ENCODE measurements around the gene PTPN13.
"Not testable (repeated sequence)": the region's sequence is repeated elsewhere in the genome, so short reads cannot be mapped to it uniquely, and the experiment has no call there.

The PTPN13 gene

GRCh38 chr4:86685401-86685800 is 91.3 kb downstream of the PTPN13 start:
- no peak for DNase-seq (ENCODE audit: low read depth, low spot score)
- H3K4me3 ChIP-seq (ENCODE audit: low read length) = no peak overlapping the region

GRCh38 chr4:86686741-86687140 is 92.6 kb downstream of the PTPN13 start:
- H3K4me3 ChIP-seq (ENCODE audit: low read length) = no peak overlapping the region
- DNase-seq (ENCODE audit: low read depth, low spot score) = no peak

GRCh38 chr4:86688026-86688425 is 93.9 kb downstream of the PTPN13 start:
- DNase-seq (ENCODE audit: low read depth, low spot score) = no peak
- no peak overlapping the region for H3K4me3 ChIP-seq (ENCODE audit: low read length)

GRCh38 chr4:86704601-86705000 is 110.5 kb downstream of the PTPN13 start:
- DNase-seq (ENCODE audit: low read depth, low spot score) = no peak
- H3K4me3 ChIP-seq (ENCODE audit: low read length) = no peak overlapping the region

DNA sequence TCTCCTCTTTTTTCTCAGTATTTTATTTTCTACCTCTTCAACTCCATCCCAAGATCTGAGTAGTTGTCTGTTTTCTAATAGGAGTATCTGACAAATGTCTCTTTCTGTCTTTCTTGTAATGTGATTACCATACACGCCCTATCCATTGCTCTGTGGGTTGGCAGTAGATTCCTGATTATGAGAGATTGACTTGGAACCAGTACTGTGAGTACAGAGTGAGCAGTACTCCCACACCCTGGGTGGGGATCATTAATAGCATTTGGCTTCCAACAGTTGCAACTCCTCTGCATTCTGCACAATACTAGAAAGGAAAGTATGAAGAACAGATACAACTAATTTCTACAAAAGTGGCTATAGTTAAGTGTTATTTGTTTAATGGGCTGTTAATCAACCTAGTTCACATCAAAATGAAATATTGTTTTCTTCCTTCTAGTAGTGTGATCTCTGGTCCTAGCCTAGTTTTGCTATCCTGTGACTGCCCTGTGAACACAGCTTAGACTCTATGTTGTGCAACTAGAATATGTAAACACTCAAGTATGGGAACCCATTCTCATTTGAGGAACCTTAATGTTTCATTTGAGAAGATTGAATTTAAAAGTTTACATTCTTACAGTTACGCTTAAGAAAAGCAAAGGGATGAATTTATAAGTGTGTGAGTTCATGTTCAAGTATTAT is 112.9 kb downstream of the PTPN13 start:
- H3K4me3 ChIP-seq (ENCODE audit: low read length) = no peak overlapping the region
- DNase-seq (ENCODE audit: low read depth, low spot score) = no peak

- DNase-seq (ENCODE audit: low read depth, low spot score) = no peak
- no peak overlapping the region for H3K4me3 ChIP-seq (ENCODE audit: low read length)
Observed at GRCh38 chr4:86717651-86718050, 123.5 kb downstream of the PTPN13 start.

DNA sequence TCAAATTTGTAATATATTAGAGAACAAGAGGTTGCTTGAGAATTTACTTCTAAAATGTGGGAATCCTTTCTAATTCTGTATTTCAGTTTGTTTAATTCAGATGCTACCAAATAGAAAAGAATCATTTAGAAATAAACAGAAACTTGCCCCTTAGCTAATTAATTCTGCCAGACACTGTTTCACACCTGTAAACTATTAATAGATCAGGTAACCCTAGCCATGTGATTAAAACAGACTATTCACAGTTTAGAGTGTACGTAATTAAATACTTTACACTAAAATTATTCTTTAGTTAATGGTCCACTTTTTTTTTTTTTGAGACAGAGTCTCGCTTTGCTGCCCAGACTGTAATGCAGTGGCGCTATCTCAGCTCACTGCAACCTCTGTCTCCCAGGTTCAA is 124.0 kb downstream of the PTPN13 start:
- no peak overlapping the region for H3K4me3 ChIP-seq (ENCODE audit: low read length)
- no peak for DNase-seq (ENCODE audit: low read depth, low spot score)

DNA sequence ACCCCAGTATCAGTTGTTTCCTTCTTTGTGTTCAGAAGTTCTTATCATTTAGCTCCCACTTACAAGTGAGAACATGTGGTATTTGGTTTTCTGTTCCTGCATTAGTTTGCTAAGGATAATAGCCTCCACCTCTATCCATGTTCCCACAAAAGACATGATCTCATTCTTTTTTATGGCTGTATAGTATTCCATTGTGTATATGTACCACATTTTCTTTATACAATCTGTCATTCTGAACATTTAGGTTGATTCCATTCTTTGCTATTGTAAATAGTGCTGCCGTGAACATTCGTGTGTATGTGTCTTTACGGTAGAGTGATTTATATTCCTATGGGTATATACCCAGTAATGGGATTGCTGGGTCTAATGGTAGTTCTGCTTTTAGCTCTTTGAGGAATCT is 125.0 kb downstream of the PTPN13 start:
- not testable (repeated sequence) for DNase-seq (ENCODE audit: low read depth, low spot score)

GRCh38 chr4:86720508-86721068 is 126.5 kb downstream of the PTPN13 start:
- no peak overlapping the region for H3K4me3 ChIP-seq (ENCODE audit: low read length)
- DNase-seq (ENCODE audit: low read depth, low spot score) = no peak

More for the DNA sequence above, 125.0 kb downstream of the PTPN13 start:
- not testable (repeated sequence) for H3K4me3 ChIP-seq (ENCODE audit: low read length)

DNA sequence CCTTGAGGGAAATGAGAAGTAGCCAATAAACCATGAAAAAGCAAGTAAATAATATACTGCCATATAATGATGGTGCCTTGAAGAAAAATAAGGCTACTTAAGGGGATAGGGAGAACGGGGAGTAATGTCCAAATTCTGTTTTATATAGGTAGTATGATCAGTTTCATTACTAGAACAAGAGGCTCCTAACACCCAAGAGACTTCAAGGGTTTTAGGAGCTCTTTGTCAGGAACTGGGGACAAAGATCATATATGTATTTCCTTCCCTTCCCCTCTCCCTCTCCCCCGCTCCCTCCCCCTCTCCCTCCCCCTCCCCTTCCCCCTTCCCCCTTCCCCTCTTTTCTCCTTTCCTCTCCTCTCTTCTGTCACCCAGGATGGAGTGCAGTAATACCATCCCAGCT is 127.3 kb downstream of the PTPN13 start:
- no peak for DNase-seq (ENCODE audit: low read depth, low spot score)

GRCh38 chr4:86730310-86730709 is 136.2 kb downstream of the PTPN13 start:
- peak; percentile 6 for DNase-seq (ENCODE audit: low read depth, low spot score)
- no peak overlapping the region for H3K4me3 ChIP-seq (ENCODE audit: low read length)

More for the DNA sequence above, 127.3 kb downstream of the PTPN13 start:
- H3K4me3 ChIP-seq (ENCODE audit: low read length) = no peak overlapping the region

- no peak for DNase-seq (ENCODE audit: low read depth, low spot score)
- no peak overlapping the region for H3K4me3 ChIP-seq (ENCODE audit: low read length)
Observed at GRCh38 chr4:86737244-86737643, 143.1 kb downstream of the PTPN13 start.

DNA sequence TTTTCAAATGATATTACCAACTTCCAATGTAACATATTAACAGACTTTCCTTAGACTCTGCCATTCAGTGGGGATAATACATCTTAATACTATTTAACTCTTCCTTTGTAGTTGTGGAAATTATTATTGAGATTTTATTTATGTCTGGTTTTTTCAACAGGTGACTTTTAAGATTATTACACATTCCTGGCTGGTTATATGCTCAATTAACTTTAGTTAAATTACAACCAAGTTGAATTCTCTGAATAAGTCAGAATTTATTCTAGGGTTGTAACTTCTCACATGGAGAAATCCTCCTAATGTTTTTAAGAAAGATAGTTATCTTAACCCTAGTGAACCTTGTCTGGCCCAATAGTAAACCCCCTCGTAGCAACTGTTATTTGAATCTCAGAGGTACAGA is 147.7 kb downstream of the PTPN13 start:
- DNase-seq (ENCODE audit: low read depth, low spot score) = no peak
- H3K4me3 ChIP-seq (ENCODE audit: low read length) = no peak overlapping the region

- DNase-seq (ENCODE audit: low read depth, low spot score) = no peak
- no peak overlapping the region for H3K4me3 ChIP-seq (ENCODE audit: low read length)
Observed at GRCh38 chr4:86744570-86744969, 150.5 kb downstream of the PTPN13 start.

- H3K4me3 ChIP-seq (ENCODE audit: low read length) = no peak overlapping the region
- DNase-seq (ENCODE audit: low read depth, low spot score) = no peak
Observed at GRCh38 chr4:86749121-86749520, 155.0 kb downstream of the PTPN13 start.

GRCh38 chr4:86755388-86755787 is 161.3 kb downstream of the PTPN13 start:
- no peak overlapping the region for H3K4me3 ChIP-seq (ENCODE audit: low read length)
- no peak for DNase-seq (ENCODE audit: low read depth, low spot score)

DNA sequence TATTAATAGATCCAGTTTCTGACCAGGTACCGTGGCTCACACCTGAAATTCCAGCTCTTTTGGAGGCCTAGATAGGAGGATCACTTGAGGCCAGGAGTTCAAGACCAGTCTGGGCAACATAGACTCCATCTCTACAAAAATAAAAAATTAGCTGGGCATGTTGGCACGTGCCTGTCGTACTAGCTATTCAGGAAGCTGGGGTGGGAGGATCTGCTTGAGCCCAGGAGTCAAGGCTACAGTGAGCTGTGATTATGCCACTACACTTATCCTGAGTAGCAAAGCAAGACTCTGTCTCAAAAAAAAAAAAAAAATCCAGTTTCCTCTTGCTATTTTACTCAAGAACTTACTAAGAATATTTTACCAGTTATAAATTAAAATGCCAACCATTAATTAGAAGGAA is 163.4 kb downstream of the PTPN13 start:
- no peak for DNase-seq (ENCODE audit: low read depth, low spot score)
- no peak overlapping the region for H3K4me3 ChIP-seq (ENCODE audit: low read length)

DNA sequence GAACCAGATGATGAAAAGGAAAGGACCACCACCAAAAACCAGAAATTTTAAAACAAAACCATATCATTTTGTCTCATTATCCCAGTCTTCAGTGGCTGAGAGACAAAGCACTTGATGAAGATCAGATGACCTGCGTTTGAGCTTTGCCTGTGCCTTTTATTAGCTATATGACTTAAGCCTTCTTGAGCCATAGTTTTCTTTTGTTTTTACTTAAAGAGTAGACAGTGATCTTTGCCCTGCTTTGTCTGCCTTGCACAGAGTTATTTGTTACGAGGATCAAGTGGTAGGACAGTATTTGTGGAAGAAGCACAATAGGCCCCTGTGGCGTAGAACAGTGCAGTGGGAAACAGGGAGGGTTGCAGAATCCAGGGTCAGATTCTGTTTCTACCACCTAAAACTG is 165.2 kb downstream of the PTPN13 start:
- DNase-seq (ENCODE audit: low read depth, low spot score) = no peak
- H3K4me3 ChIP-seq (ENCODE audit: low read length) = no peak overlapping the region

GRCh38 chr4:86762649-86763048 is 168.5 kb downstream of the PTPN13 start:
- no peak overlapping the region for H3K4me3 ChIP-seq (ENCODE audit: low read length)
- no peak for DNase-seq (ENCODE audit: low read depth, low spot score)

- no peak overlapping the region for H3K4me3 ChIP-seq (ENCODE audit: low read length)
Observed at GRCh38 chr4:86769794-86770193, 175.7 kb downstream of the PTPN13 start.

GRCh38 chr4:86771141-86771540 is 177.0 kb downstream of the PTPN13 start:
- no peak for DNase-seq (ENCODE audit: low read depth, low spot score)
- no peak overlapping the region for H3K4me3 ChIP-seq (ENCODE audit: low read length)

More at GRCh38 chr4:86769794-86770193, 175.7 kb downstream of the PTPN13 start:
- DNase-seq (ENCODE audit: low read depth, low spot score) = no peak

Measured in Jurkat, Clone E6-1 (cell line).